Spleen (tissue), 7 donors: ENCODE data around the gene NCOA1.

Experiments used
- POLR2AphosphoS5 ChIP-seq, 3 donors: sonication (generic); formaldehyde crosslinking; IDR thresholded peaks; one replicate each; pipeline ENCODE4 v1.5.1; 2017; ENCODE audit warnings: antibody characterized with exemption in 3 of 3
- TF ChIP-seq, protein P1 (sequence below), 11 experiments: fragments of 200-600 bp in 7 of 11; fragments of 450-650 bp in 4 of 11; sonication (generic) in 4 of 11; IDR thresholded peaks in 8 of 11; conservative IDR thresholded peaks in 3 of 11; 1 replicate in 7 of 11; 2 replicates in 4 of 11; pipeline versions ENCODE4 v1.4.0 to v1.8.0; 2016 to 2021; ENCODE audit warnings: antibody characterized with exemption in 11 of 11, inconsistent platforms in 4 of 11, mild to moderate bottlenecking in 1 of 11
- donor health status: DM: no; HTN: no; CAD: no; lungs with moderate emphysema.
- donor health status: DM: no; HTN: no; CAD: no.
- donor health status: DM: no; HTN: no; CAD: no.

DNA sequence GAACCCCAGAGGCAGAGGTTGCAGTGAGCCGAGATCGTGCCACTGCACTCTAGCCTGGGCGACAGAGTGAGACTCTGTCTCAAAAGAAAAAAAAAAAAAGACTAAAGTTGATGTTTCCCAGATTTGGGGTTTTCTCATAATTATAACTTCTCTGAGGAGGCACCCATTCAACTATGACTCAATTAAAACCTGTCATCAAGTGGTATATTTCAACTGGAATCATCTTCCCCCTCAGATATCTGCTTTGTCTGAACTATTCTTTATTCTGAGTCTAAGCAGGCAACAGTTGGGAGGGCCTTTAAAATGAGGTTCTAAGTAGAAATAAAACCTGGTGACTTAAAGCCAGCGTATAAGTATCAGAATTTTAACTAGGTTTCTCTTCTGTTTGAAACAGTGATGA, 213.6 kb downstream of the NCOA1 start:
- TF ChIP-seq POLR2AphosphoS5 (IDR thresholded peaks at IDR 0.05): no peak
- TF ChIP-seq, protein P1, sequence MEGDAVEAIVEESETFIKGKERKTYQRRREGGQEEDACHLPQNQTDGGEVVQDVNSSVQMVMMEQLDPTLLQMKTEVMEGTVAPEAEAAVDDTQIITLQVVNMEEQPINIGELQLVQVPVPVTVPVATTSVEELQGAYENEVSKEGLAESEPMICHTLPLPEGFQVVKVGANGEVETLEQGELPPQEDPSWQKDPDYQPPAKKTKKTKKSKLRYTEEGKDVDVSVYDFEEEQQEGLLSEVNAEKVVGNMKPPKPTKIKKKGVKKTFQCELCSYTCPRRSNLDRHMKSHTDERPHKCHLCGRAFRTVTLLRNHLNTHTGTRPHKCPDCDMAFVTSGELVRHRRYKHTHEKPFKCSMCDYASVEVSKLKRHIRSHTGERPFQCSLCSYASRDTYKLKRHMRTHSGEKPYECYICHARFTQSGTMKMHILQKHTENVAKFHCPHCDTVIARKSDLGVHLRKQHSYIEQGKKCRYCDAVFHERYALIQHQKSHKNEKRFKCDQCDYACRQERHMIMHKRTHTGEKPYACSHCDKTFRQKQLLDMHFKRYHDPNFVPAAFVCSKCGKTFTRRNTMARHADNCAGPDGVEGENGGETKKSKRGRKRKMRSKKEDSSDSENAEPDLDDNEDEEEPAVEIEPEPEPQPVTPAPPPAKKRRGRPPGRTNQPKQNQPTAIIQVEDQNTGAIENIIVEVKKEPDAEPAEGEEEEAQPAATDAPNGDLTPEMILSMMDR (IDR thresholded peaks at IDR 0.05 in 8 of 11, conservative IDR thresholded peaks at IDR 0.05 in 3 of 11): no peak
